K562 (cell line): Measurements from ENCODE around the gene AMH. TPM values are rescaled to one million over a fixed set of nuclear protein-coding genes. Genes with fewer than 3 reads are reported as not detected.

Experiments
- BRD9 ChIP-seq: fragments of 450-650 bp; IDR thresholded peaks from 2 replicates; pipeline ENCODE4 v1.6.1; 2018; ENCODE audit warnings: low read depth; ENCODE audit not compliant: partially characterized antibody
- CBFA2T2 ChIP-seq: fragments of 450-650 bp; conservative IDR thresholded peaks from 2 replicates; pipeline ENCODE4 v1.6.1; 2017; ENCODE audit warnings: mild to moderate bottlenecking
- CBX5 ChIP-seq: IDR thresholded peaks from 2 replicates; pipeline ENCODE4 v1.6.1; 2014; ENCODE audit warnings: low read depth, borderline replicate concordance
- CCAR2 ChIP-seq: fragments of 200-400 bp; formaldehyde crosslinking; IDR thresholded peaks from 2 replicates; pipeline ENCODE4 v1.6.1; 2017; ENCODE audit warnings: mild to moderate bottlenecking, low read depth, low read length
- CREB5 ChIP-seq: fragments of 250-450 bp; sonication (Bioruptor Pico); IDR thresholded peaks from 2 replicates; pipeline ENCODE4 v1.5.0; 2020; ENCODE audit warnings: mild to moderate bottlenecking
- FOXP1 ChIP-seq: sonication (generic); formaldehyde crosslinking; IDR thresholded peaks from 2 replicates; pipeline ENCODE4 v1.8.0; 2022; ENCODE audit warnings: mild to moderate bottlenecking, missing genetic modification reagents
- GTF2E2 ChIP-seq: fragments of 200-800 bp; sonication (Bioruptor generic); IDR thresholded peaks from 2 replicates; pipeline ENCODE4 v1.6.1; 2016; ENCODE audit warnings: missing genetic modification characterization, missing compliant biosample characterization
- HMG20A ChIP-seq: fragments of 450-650 bp; formaldehyde crosslinking; conservative IDR thresholded peaks from 2 replicates; pipeline ENCODE4 v1.4.0; 2020; ENCODE audit warnings: mild to moderate bottlenecking, mixed read lengths
- HOMEZ ChIP-seq: fragments of 250-450 bp; sonication (Bioruptor Pico); IDR thresholded peaks from 2 replicates; pipeline ENCODE4 v1.4.0; 2020; ENCODE audit warnings: mild to moderate bottlenecking, moderate library complexity
- MYNN ChIP-seq, 2 experiments: sonication (generic); formaldehyde crosslinking in 1 of 2; IDR thresholded peaks; 2 replicates each; pipeline versions ENCODE4 v1.5.0 to v1.6.1; 2016 to 2020; ENCODE audit warnings: antibody characterized with exemption in 1 of 2, missing genetic modification reagents in 1 of 2
- PCBP2 ChIP-seq: fragments of 200-400 bp; formaldehyde crosslinking; IDR thresholded peaks from 2 replicates; pipeline ENCODE4 v1.6.1; 2018; ENCODE audit warnings: low read length, low read depth, mild to moderate bottlenecking, moderate library complexity; ENCODE audit not compliant: poor library complexity, severe bottlenecking
- POLR2B ChIP-seq: fragments of 450-650 bp; IDR thresholded peaks from 2 replicates; pipeline ENCODE4 v1.6.1; 2018; ENCODE audit warnings: low read depth; ENCODE audit not compliant: partially characterized antibody
- RAD51 ChIP-seq: fragments of 450-650 bp; IDR thresholded peaks from 2 replicates; pipeline ENCODE4 v1.7.1; 2016; ENCODE audit warnings: low read depth, mild to moderate bottlenecking, borderline replicate concordance
- RBM14 ChIP-seq: fragments of 200-400 bp; formaldehyde crosslinking; IDR thresholded peaks from 2 replicates; pipeline ENCODE4 v1.6.1; 2018; ENCODE audit warnings: low read depth, mild to moderate bottlenecking, low read length, moderate library complexity, borderline replicate concordance; ENCODE audit not compliant: insufficient read depth
- SP2 ChIP-seq: IDR thresholded peaks from 2 replicates; pipeline ENCODE4 v1.6.1; 2011; ENCODE audit warnings: mild to moderate bottlenecking, low read depth, low read length, moderate library complexity; ENCODE audit not compliant: poor library complexity, severe bottlenecking; ENCODE audit errors: extremely low read depth
- SREBF1 ChIP-seq: fragments of 150-350 bp; IDR thresholded peaks from 2 replicates; pipeline ENCODE4 v1.6.1; 2014; ENCODE audit warnings: antibody characterized with exemption, low read depth, low read length, borderline replicate concordance
- SRSF3 ChIP-seq: fragments of 200-400 bp; formaldehyde crosslinking; IDR thresholded peaks from 2 replicates; pipeline ENCODE4 v1.6.1; 2016; ENCODE audit warnings: mild to moderate bottlenecking, low read length, moderate library complexity; ENCODE audit not compliant: insufficient read depth
- TRIM28 ChIP-seq: fragments of 450-650 bp; IDR thresholded peaks from 2 replicates; pipeline ENCODE4 v1.6.1; 2017
- U2AF1 ChIP-seq: fragments of 200-400 bp; formaldehyde crosslinking; optimal IDR thresholded peaks from 2 replicates; pipeline ENCODE3; 2017; ENCODE audit warnings: mild to moderate bottlenecking, low read depth, low read length, moderate library complexity
- XRCC5 ChIP-seq: fragments of 200-400 bp; formaldehyde crosslinking; IDR thresholded peaks from 2 replicates; pipeline ENCODE4 v1.6.1; 2017; ENCODE audit warnings: low read depth, mild to moderate bottlenecking, low read length
- ZBTB7A ChIP-seq: IDR thresholded peaks from 2 replicates; pipeline ENCODE4 v1.6.1; 2011; ENCODE audit warnings: low read depth, mild to moderate bottlenecking, low read length, moderate library complexity, borderline replicate concordance; ENCODE audit not compliant: control insufficient read depth
- ZFP1 ChIP-seq: fragments of 450-650 bp; formaldehyde crosslinking; IDR thresholded peaks from 2 replicates; pipeline ENCODE4 v1.4.0; 2020; ENCODE audit warnings: mild to moderate bottlenecking, mixed read lengths
- ZNF347 ChIP-seq: fragments of 450-650 bp; formaldehyde crosslinking; IDR thresholded peaks from 2 replicates; pipeline ENCODE4 v1.4.0; 2020; ENCODE audit warnings: low read depth, mild to moderate bottlenecking, moderate library complexity
- ZNF589 ChIP-seq: fragments of 200-800 bp; sonication (Bioruptor generic); IDR thresholded peaks from 2 replicates; pipeline ENCODE4 v1.6.1; 2016; ENCODE audit warnings: low read depth, missing genetic modification characterization, missing compliant biosample characterization
- ZNF76 ChIP-seq: fragments of 250-450 bp; sonication (Bioruptor Pico); IDR thresholded peaks from 2 replicates; pipeline ENCODE4 v1.4.0; 2020; ENCODE audit warnings: mild to moderate bottlenecking, moderate library complexity, borderline replicate concordance
- ZZZ3 ChIP-seq: fragments of 450-650 bp; IDR thresholded peaks from 2 replicates; pipeline ENCODE4 v1.6.1; 2016; ENCODE audit warnings: antibody characterized with exemption, mild to moderate bottlenecking, moderate library complexity
- polyA plus RNA-seq, 8 experiments: library from polyadenylated mRNA; depleted of rRNA in 4 of 8; stranded (reverse) in 5 of 8; unstranded in 3 of 8; fragments of >200 nt; fragmentation: Nextera tagmentation in 2 of 8; fragmentation: Illumina TruSeq in 1 of 8; extraction: Ambion mirVana in 2 of 8; extraction: Trizol in 1 of 8; gene quantifications; 2 replicates each; pipeline versions ENCODE4 v1.2.1 to v1.2.3, GENCODE V29; 2011 to 2014; ENCODE audit warnings: inconsistent platforms in 1 of 8, missing spikeins in 1 of 8
- total RNA-seq, 7 experiments: library from RNA; depleted of rRNA in 6 of 7; stranded (reverse); fragments of >200 nt in 6 of 7; fragmentation: Illumina TruSeq in 2 of 7; extraction: Trizol in 2 of 7; gene quantifications; 2 replicates each; pipeline versions ENCODE4 v1.2.1 to v1.2.3, GENCODE V29; 2011 to 2021; ENCODE audit warnings: low replicate concordance in 1 of 7
- TF ChIP-seq, protein P1 (sequence below): fragments of 450-650 bp; formaldehyde crosslinking; IDR thresholded peaks from 2 replicates; pipeline ENCODE4 v1.4.0; 2022; ENCODE audit warnings: missing genetic modification characterization

AMH gene
- total and polyA plus RNA-seq, 9 of the 15 experiments (the other 6 are each of a cell fraction or from before 2014, with no cell fraction given): 0.29 to 27.4 (median 2.6) TPM; not detected in 2

DNA sequence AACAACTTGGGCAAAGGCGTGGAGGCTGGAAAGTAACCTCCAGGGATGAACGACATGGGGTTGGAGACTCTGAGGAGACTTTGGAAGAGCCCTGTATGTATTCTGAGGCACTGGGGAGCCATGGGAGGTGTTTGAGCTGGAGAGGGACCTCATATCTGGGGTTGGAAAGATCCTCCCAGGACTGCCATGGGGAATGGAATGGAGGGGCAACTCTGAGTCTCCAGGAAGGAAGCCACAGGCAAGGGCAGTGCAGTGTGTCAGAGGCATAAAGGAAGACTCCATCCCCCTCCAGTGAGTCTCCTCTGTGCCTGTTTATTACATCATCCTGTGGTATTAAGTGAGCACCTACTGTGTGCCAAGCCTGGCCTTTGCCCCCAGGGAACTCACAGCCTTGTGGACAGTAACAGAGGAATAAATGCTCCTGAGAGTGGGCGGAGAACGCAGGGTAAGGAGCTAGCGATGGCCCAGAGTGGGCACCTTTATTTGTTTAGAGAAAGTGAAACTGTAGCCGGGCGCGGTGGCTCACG is 25.1 kb downstream of the AMH start (continued):
- TF ChIP-seq ZNF589 (CRISPR knock-in tag) (no peak), SRSF3 (no peak), ZNF76 (CRISPR knock-in tag) (no peak), ZFP1 (CRISPR knock-in tag) (no peak; the same call in 1 of the 2 replicates), ZZZ3 (no peak), U2AF1 (no peak), POLR2B (no peak), MYNN (IDR thresholded peaks at IDR 0.05) (no peak), MYNN (CRISPR knock-in tag; IDR thresholded peaks at IDR 0.05) (no peak), ZNF347 (CRISPR knock-in tag) (no peak), BRD9 (no peak), CBX5 (no peak), CREB5 (CRISPR knock-in tag) (no peak), FOXP1 (CRISPR knock-in tag) (no peak), RBM14 (no peak), CBFA2T2 (no peak), HMG20A (CRISPR knock-in tag) (no peak), SREBF1 (no peak), GTF2E2 (tag) (no peak), PCBP2 (no peak), HOMEZ (CRISPR knock-in tag) (no peak), SP2 (no peak), CCAR2 (no peak), ZBTB7A (no peak), XRCC5 (no peak), TRIM28 (no peak), RAD51 (no peak)
- TF ChIP-seq, protein P1, sequence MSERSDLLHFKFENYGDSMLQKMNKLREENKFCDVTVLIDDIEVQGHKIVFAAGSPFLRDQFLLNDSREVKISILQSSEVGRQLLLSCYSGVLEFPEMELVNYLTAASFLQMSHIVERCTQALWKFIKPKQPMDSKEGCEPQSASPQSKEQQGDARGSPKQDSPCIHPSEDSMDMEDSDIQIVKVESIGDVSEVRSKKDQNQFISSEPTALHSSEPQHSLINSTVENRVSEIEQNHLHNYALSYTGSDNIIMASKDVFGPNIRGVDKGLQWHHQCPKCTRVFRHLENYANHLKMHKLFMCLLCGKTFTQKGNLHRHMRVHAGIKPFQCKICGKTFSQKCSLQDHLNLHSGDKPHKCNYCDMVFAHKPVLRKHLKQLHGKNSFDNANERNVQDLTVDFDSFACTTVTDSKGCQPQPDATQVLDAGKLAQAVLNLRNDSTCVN: no peak
